B cell (primary cell): ENCODE results near the gene PHTF2. TPM values are rescaled to one million over a fixed set of nuclear protein-coding genes. Genes with fewer than 3 reads are reported as not detected.

Experiments used
- ATAC-seq: fragments of 200-7000 bp; cut with Tn5 transposase; one replicate; pipeline ENCODE4 v1.10.0; 2021; ENCODE audit warnings: low read depth, mild to moderate bottlenecking, moderate number of reproducible peaks, moderate library complexity
- CTCF ChIA-PET: fragments of 350-600 bp; sonication (Branson Sonifier 250); formaldehyde crosslinking; loops from one replicate; lab custom pipeline; 2021; ENCODE audit warnings: antibody characterized with exemption, inconsistent platforms; lab: Charles Lee
- POLR2A ChIA-PET: fragments of 350-600 bp; sonication (Branson Sonifier 250); formaldehyde crosslinking; loops from one replicate; lab custom pipeline; 2021; ENCODE audit warnings: antibody characterized with exemption; lab: Charles Lee
- DNase-seq: peaks from one replicate; pipeline ENCODE4 v3.0.0; 2013
- H2AFZ ChIP-seq: 2 replicates; pipeline ENCODE4 v1.6.1; 2012; ENCODE audit warnings: mild to moderate bottlenecking, low read depth, low read length; ENCODE audit not compliant: insufficient read depth, poor library complexity, severe bottlenecking
- H3K27ac ChIP-seq, 2 donors: 1 replicate in 1 of 2; 2 replicates in 1 of 2; pipeline ENCODE4 v1.5.1; 2012 to 2013; ENCODE audit warnings: low read length in 2 of 2, mild to moderate bottlenecking in 2 of 2, moderate library complexity in 1 of 2
- H3K27me3 ChIP-seq, 4 experiments: fragments of 200-600 bp in 1 of 4; sonication (generic) in 1 of 4; replicated peaks in 1 of 4; 1 replicate in 2 of 4; 2 replicates in 2 of 4; pipeline versions ENCODE4 v1.6.1 to v1.7.0; 2013 to 2016; ENCODE audit warnings: low read length in 3 of 4, mild to moderate bottlenecking in 2 of 4, mixed read lengths in 1 of 4, moderate library complexity in 1 of 4; ENCODE audit not compliant: insufficient read depth in 4 of 4, control insufficient read depth in 3 of 4; ENCODE audit errors: control extremely low read depth in 1 of 4
- H3K36me3 ChIP-seq, 2 experiments: replicated peaks in 1 of 2; 1 replicate in 1 of 2; 2 replicates in 1 of 2; pipeline versions ENCODE4 v1.6.1 to v1.7.1; 2013; ENCODE audit warnings: low read length in 1 of 2; ENCODE audit not compliant: insufficient read depth in 2 of 2, control insufficient read depth in 1 of 2; ENCODE audit errors: control extremely low read depth in 1 of 2, extremely low read depth in 1 of 2
- H3K4me1 ChIP-seq, 2 donors: fragments of 200-600 bp in 1 of 2; sonication (generic) in 1 of 2; 1 replicate in 1 of 2; 2 replicates in 1 of 2; pipeline versions ENCODE4 v1.5.1 to v1.6.1; 2013 to 2017; ENCODE audit warnings: low read length in 2 of 2; ENCODE audit not compliant: control insufficient read depth in 2 of 2, insufficient read depth in 2 of 2
- H3K4me2 ChIP-seq: replicated peaks from 2 replicates; pipeline ENCODE3; 2012; ENCODE audit warnings: mild to moderate bottlenecking, low read depth, low read length; ENCODE audit not compliant: poor library complexity, severe bottlenecking
- H3K4me3 ChIP-seq, 5 experiments: fragments of 200-600 bp in 1 of 5; sonication (generic) in 1 of 5; 1 replicate in 3 of 5; 2 replicates in 2 of 5; pipeline versions ENCODE4 v1.5.1 to v1.7.0; 2011 to 2016; ENCODE audit warnings: low read length in 4 of 5, mild to moderate bottlenecking in 4 of 5, low read depth in 2 of 5, control low read depth in 1 of 5, moderate library complexity in 1 of 5; ENCODE audit not compliant: insufficient read depth in 1 of 5; ENCODE audit errors: control extremely low read depth in 1 of 5, extremely low read depth in 1 of 5
- H3K79me2 ChIP-seq: fragments of 200-600 bp; sonication (generic); one replicate; pipeline ENCODE4 v1.6.0; 2016; ENCODE audit warnings: low read length; ENCODE audit not compliant: control insufficient read depth, insufficient read depth
- H3K9ac ChIP-seq: fragments of 200-600 bp; sonication (generic); 2 replicates; pipeline ENCODE4 v1.6.1; 2017; ENCODE audit warnings: mild to moderate bottlenecking, low read length, moderate library complexity
- H3K9me3 ChIP-seq, 3 donors: one replicate each; pipeline versions ENCODE4 v1.6.1 to v1.7.1; 2013; ENCODE audit warnings: low read length in 2 of 3; ENCODE audit not compliant: control insufficient read depth in 2 of 3, insufficient read depth in 1 of 3; ENCODE audit errors: control extremely low read depth in 1 of 3
- H4K20me1 ChIP-seq: 2 replicates; pipeline ENCODE4 v1.6.0; 2012; ENCODE audit warnings: mild to moderate bottlenecking, low read length; ENCODE audit not compliant: insufficient read depth, control insufficient read depth, poor library complexity, severe bottlenecking
- H3K27ac Mint-ChIP-seq: one replicate; pipeline ENCODE4 v1.8.0; 2021; ENCODE audit warnings: mixed read lengths
- H3K27me3 Mint-ChIP-seq: one replicate; pipeline ENCODE4 v1.8.0; 2021; ENCODE audit warnings: mixed read lengths
- H3K4me1 Mint-ChIP-seq: one replicate; pipeline ENCODE4 v1.8.0; 2021; ENCODE audit warnings: mixed read lengths
- H3K4me3 Mint-ChIP-seq: one replicate; pipeline ENCODE4 v1.8.0; 2021; ENCODE audit warnings: mixed read lengths
- H3K9me3 Mint-ChIP-seq: one replicate; pipeline ENCODE4 v1.8.0; 2022; ENCODE audit warnings: mixed read lengths; ENCODE audit not compliant: insufficient read depth
- CTCF ChIP-seq: fragments of 200-600 bp; IDR thresholded peaks from one replicate; pipeline ENCODE4 v1.8.0; 2022; ENCODE audit warnings: antibody characterized with exemption, mild to moderate bottlenecking
- EZH2 ChIP-seq: IDR thresholded peaks from 2 replicates; pipeline ENCODE4 v1.6.1; 2012; ENCODE audit warnings: borderline replicate concordance, low read depth, mild to moderate bottlenecking, moderate library complexity, low read length; ENCODE audit not compliant: insufficient read depth, poor library complexity, severe bottlenecking
- WGBS: methylation state at CpG from one replicate; pipeline ENCODE4 v1.1.5; 2013; ENCODE audit warnings: missing lambda C conversion rate; ENCODE audit not compliant: insufficient coverage; 5-methylcytosine and 5-hydroxymethylcytosine counted together
- intact Hi-C: fragments of 100-400 bp; cut with micrococcal nuclease; formaldehyde crosslinking; loops from one replicate; pipeline ENCODE4 v1.10.0; 2022
- polyA plus RNA-seq: library from polyadenylated mRNA; depleted of rRNA; stranded (reverse); fragments of >200 nt; gene quantifications from 2 replicates; pipeline ENCODE4 v1.2.3, GENCODE V29; 2012
- total RNA-seq, 2 donors: library from RNA; stranded (reverse); fragments of 120-200 nt in 1 of 2; gene quantifications; 1 replicate in 1 of 2; 2 replicates in 1 of 2; pipeline versions ENCODE4 v1.2.3 to v1.2.4, GENCODE V29; 2013 to 2022

PHTF2 gene
- total and polyA plus RNA-seq, 2 donors (not counting 1 experiment from before 2014, with no cell fraction given), result 35.3 to 44.8 TPM

- ATAC-seq, result no peak
- DNase-seq, result no peak
- Histone ChIP-seq H3K36me3 (no peaks in the 10 kb centered on the region), H3K4me1 (no peaks in the 10 kb centered on the region), H3K79me2 (no peaks in the 10 kb centered on the region), H4K20me1 (no peaks in the 10 kb centered on the region), H3K9me3 (peaks cover 0 to 3% (median 0%) of the 10 kb centered on the region in 3 donors), H3K27ac (no peak overlapping the region), H3K27me3 (no peaks in the 10 kb centered on the region), H3K4me3 (no peak overlapping the region), H3K4me2 (no peak overlapping the region), H3K9ac (no peak overlapping the region), H2AFZ (no peak overlapping the region)
- Mint-ChIP-seq H3K4me1 (no peaks in the 10 kb centered on the region), H3K27me3 (no peaks in the 10 kb centered on the region), H3K9me3 (peaks cover 4% of the 10 kb centered on the region), H3K4me3 (no peak overlapping the region), H3K27ac (no peak overlapping the region)
- CTCF ChIA-PET, result no interaction called here
- TF ChIP-seq EZH2 (no peak), CTCF (no peak)
- intact Hi-C loops, result no loop called here
- WGBS, result no CpG with 5 or more reads among the region's 3 CpGs
- POLR2A ChIA-PET, result no interaction called here
Observed at GRCh38 chr7:78002021-78002420, 203.4 kb downstream of the PHTF2 start.

GRCh38 chr7:78002715-78003114 lies 204.1 kb downstream of the PHTF2 start:
- Histone ChIP-seq H3K27ac (no peak overlapping the region), H3K9me3 (peaks cover 0 to 3% (median 0%) of the 10 kb centered on the region in 3 donors), H3K4me2 (no peak overlapping the region), H3K4me3 (no peak overlapping the region), H2AFZ (no peak overlapping the region), H3K36me3 (no peaks in the 10 kb centered on the region), H3K4me1 (no peaks in the 10 kb centered on the region), H3K79me2 (no peaks in the 10 kb centered on the region), H3K9ac (no peak overlapping the region), H4K20me1 (no peaks in the 10 kb centered on the region), H3K27me3 (no peaks in the 10 kb centered on the region)
- POLR2A ChIA-PET, result no interaction called here
- ATAC-seq, result no peak
- Mint-ChIP-seq H3K4me1 (no peaks in the 10 kb centered on the region), H3K27me3 (no peaks in the 10 kb centered on the region), H3K4me3 (no peak overlapping the region), H3K27ac (no peak overlapping the region), H3K9me3 (peaks cover 4% of the 10 kb centered on the region)
- CTCF ChIA-PET, result no interaction called here
- 100% methylated on average over 3 of the region's 4 CpGs for WGBS
- TF ChIP-seq CTCF (no peak), EZH2 (no peak)
- no peak for DNase-seq
- intact Hi-C loops, result no loop called here
